Stimulated activated CD8-positive, alpha-beta memory T cell treated with anti-CD3 and anti-CD28 coated beads, Interleukin-2, amount 100 ng/mL, for 48 hours (primary cell): ENCODE results near the gene CAMK2G.
"Not testable (repeated sequence)": the region's sequence is repeated elsewhere in the genome, so short reads cannot be mapped to it uniquely, and the experiment has no call there.

Experiments
- DNase-seq, 2 donors: peaks; one replicate each; pipeline ENCODE4 v3.0.0-alpha.2; 2020; ENCODE audit warnings: low read depth in 2 of 2

CAMK2G gene

GRCh38 chr10:73791871-73792400 is 82.4 kb downstream of the CAMK2G start:
- DNase-seq: no peak

GRCh38 chr10:73790886-73791625 is 83.3 kb downstream of the CAMK2G start:
- DNase-seq: no peak

- no peak for DNase-seq
These were observed 84.7 kb downstream of the CAMK2G start for GRCh38 chr10:73789659-73790055.

- DNase-seq: no peak
These were observed 85.3 kb downstream of the CAMK2G start for GRCh38 chr10:73788864-73789658.

- not testable (repeated sequence) for DNase-seq
These were observed 87.1 kb downstream of the CAMK2G start for GRCh38 chr10:73787031-73787800.

GRCh38 chr10:73786512-73786885 is 87.9 kb downstream of the CAMK2G start:
- no peak for DNase-seq

GRCh38 chr10:73785721-73786511 is 88.4 kb downstream of the CAMK2G start:
- peak; percentile 21 to 25 for DNase-seq

- DNase-seq: peak; percentile 73 to 76
These were observed 89.1 kb downstream of the CAMK2G start, which contains the start of gene ZSWIM8 for GRCh38 chr10:73785211-73785720. Gene ZSWIM8, plus strand, starts transcription at chr10:73785606. Its CDS starts 273 bp downstream, at chr10:73785879.

GRCh38 chr10:73782749-73783085 is 91.6 kb downstream of the CAMK2G start:
- DNase-seq: no peak

GRCh38 chr10:73781879-73782748 is 92.2 kb downstream of the CAMK2G start, which contains the start of gene CHCHD1:
Gene CHCHD1, plus strand, starts transcription at chr10:73782048. Its CDS starts 28 bp downstream, at chr10:73782076.
- DNase-seq: peak; percentile 86 to 90

- DNase-seq: no peak
These were observed 92.8 kb downstream of the CAMK2G start for GRCh38 chr10:73781548-73781878.

- DNase-seq: no peak
These were observed 93.4 kb downstream of the CAMK2G start for GRCh38 chr10:73780966-73781365.

GRCh38 chr10:73780301-73780700 is 94.1 kb downstream of the CAMK2G start:
- no peak for DNase-seq

GRCh38 chr10:73779539-73780197 is 94.7 kb downstream of the CAMK2G start:
- no peak for DNase-seq

GRCh38 chr10:73779018-73779417 is 95.3 kb downstream of the CAMK2G start:
- DNase-seq: no peak

- DNase-seq: no peak
These were observed 99.7 kb downstream of the CAMK2G start for GRCh38 chr10:73774637-73775036.

GRCh38 chr10:73773152-73773879 is 101.0 kb downstream of the CAMK2G start:
- DNase-seq: no peak

- peak; percentile 75 to 78 for DNase-seq
These were observed 101.8 kb downstream of the CAMK2G start for GRCh38 chr10:73772281-73773151.
